HEK293T (cell line): Measurements from ENCODE around the gene YARS1.

ENCODE experiments used
- BHLHE40 ChIP-seq: fragments of 450-650 bp; IDR thresholded peaks from 2 replicates; pipeline ENCODE4 v1.6.1; 2016; ENCODE audit warnings: mild to moderate bottlenecking, moderate library complexity, borderline replicate concordance
- CTBP1 ChIP-seq: fragments of 450-650 bp; IDR thresholded peaks from 2 replicates; pipeline ENCODE4 v1.6.1; 2016; ENCODE audit warnings: borderline replicate concordance
- ELF4 ChIP-seq: fragments of 450-650 bp; IDR thresholded peaks from 2 replicates; pipeline ENCODE4 v1.6.1; 2017; ENCODE audit warnings: antibody characterized with exemption
- FOXA1 ChIP-seq: fragments of 450-650 bp; IDR thresholded peaks from 2 replicates; pipeline ENCODE4 v1.6.1; 2016; ENCODE audit warnings: mild to moderate bottlenecking
- FOXK2 ChIP-seq: fragments of 450-650 bp; IDR thresholded peaks from 2 replicates; pipeline ENCODE4 v1.6.1; 2016; ENCODE audit warnings: mild to moderate bottlenecking
- FOXM1 ChIP-seq: fragments of 450-650 bp; IDR thresholded peaks from 2 replicates; pipeline ENCODE4 v1.6.1; 2017; ENCODE audit warnings: mild to moderate bottlenecking, borderline replicate concordance
- L3MBTL2 ChIP-seq: fragments of 450-650 bp; conservative IDR thresholded peaks from 2 replicates; pipeline ENCODE4 v1.6.1; 2016; ENCODE audit warnings: mild to moderate bottlenecking
- SP1 ChIP-seq: fragments of 450-650 bp; IDR thresholded peaks from 2 replicates; pipeline ENCODE4 v1.6.1; 2017
- SUZ12 ChIP-seq: fragments of 450-650 bp; IDR thresholded peaks from 2 replicates; pipeline ENCODE4 v1.6.1; 2016; ENCODE audit warnings: mild to moderate bottlenecking
- ZNF384 ChIP-seq: fragments of 450-650 bp; IDR thresholded peaks from 2 replicates; pipeline ENCODE4 v1.6.1; 2016

GRCh38 chr1:32727876-32728275, 89.3 kb downstream of the YARS1 start:
- TF ChIP-seq BHLHE40 (no peak), ZNF384 (no peak), FOXA1 (no peak), FOXK2 (no peak), SP1 (no peak), SUZ12 (no peak), L3MBTL2 (no peak), ELF4 (no peak), FOXM1 (no peak), CTBP1 (no peak)
